Measurements from ENCODE around the gene AHRR. TPM values are rescaled to one million over a fixed set of nuclear protein-coding genes. Genes with fewer than 3 reads are reported as not detected.

Gene AHRR
- total and polyA plus RNA-seq, 7 experiments from 2014 or later, result 0.56 to 23.5 (median 1.2) TPM; not detected in 1

Other genes with a start within 250 kb of the AHRR start
- 1 to 10 TPM in 1 of 5 experiments, under 1 TPM in 1, not detected in 3; 0.39 to 2.0 TPM for gene PLEKHG4B, start 229.5 kb upstream of the AHRR start, total RNA-seq
- not detected for gene PLEKHG4B, start 229.5 kb upstream of the AHRR start, polyA plus RNA-seq
- gene LRRC14B, start 130.2 kb upstream of the AHRR start, total RNA-seq, result not detected
- under 1 TPM in 1 of 2 donors, not detected in 1; 0.51 TPM for gene LRRC14B, start 130.2 kb upstream of the AHRR start, polyA plus RNA-seq
- 1 to 10 TPM; 2.9 to 9.7 (median 6.5) TPM for gene CCDC127, start 103.6 kb upstream of the AHRR start, total RNA-seq
- 1 to 10 TPM; 5.2 to 5.6 TPM for gene CCDC127, start 103.6 kb upstream of the AHRR start, polyA plus RNA-seq
- 100 to 1,000 TPM; 120 to 180 (median 148) TPM for gene SDHA, start 103.4 kb upstream of the AHRR start, total RNA-seq
- 100 to 1,000 TPM; 185 to 205 TPM for gene SDHA, start 103.4 kb upstream of the AHRR start, polyA plus RNA-seq
- gene PDCD6, start 50.1 kb upstream of the AHRR start, total RNA-seq, result 10 to 100 TPM; 53.1 to 95.3 (median 83.7) TPM
- gene PDCD6, start 50.1 kb upstream of the AHRR start, polyA plus RNA-seq, result 100 to 1,000 TPM; 198 to 224 TPM
- gene EXOC3, start 121.5 kb downstream of the AHRR start, total RNA-seq, result 100 to 1,000 TPM in 1 of 5 experiments, 10 to 100 TPM in 4; 79.1 to 105 (median 89.8) TPM
- 10 to 100 TPM; 44.3 to 47.5 TPM for gene EXOC3, start 121.5 kb downstream of the AHRR start, polyA plus RNA-seq
- gene SLC9A3, start 202.7 kb downstream of the AHRR start, total RNA-seq, result 1 to 10 TPM; 1.5 to 3.4 (median 2.4) TPM
- 1 to 10 TPM; 3.4 to 5.5 TPM for gene SLC9A3, start 202.7 kb downstream of the AHRR start, polyA plus RNA-seq